Upper lobe of left lung (tissue), 6 donors: Measurements from ENCODE around the gene EHD3. TPM values are rescaled to one million over a fixed set of nuclear protein-coding genes. Genes with fewer than 3 reads are reported as not detected.

Experiments
- ATAC-seq, 2 donors: fragments of 200-7000 bp; cut with Tn5 transposase; one replicate each; pipeline ENCODE4 v1.9.1; 2022; ENCODE audit warnings: mild to moderate bottlenecking in 2 of 2, moderate library complexity in 2 of 2; ENCODE audit not compliant: low FRiP score in 2 of 2
- DNase-seq, 2 donors: peaks; one replicate each; pipeline ENCODE4 v3.0.0-alpha.2; 2019 to 2020
- H3K27ac ChIP-seq, 4 donors: fragments of 200-600 bp; sonication (generic); one replicate each; pipeline ENCODE4 v1.5.1; 2016 to 2019
- H3K27me3 ChIP-seq, 4 donors: fragments of 200-600 bp; sonication (generic); one replicate each; pipeline ENCODE4 v1.5.1; 2017 to 2019
- H3K36me3 ChIP-seq, 4 donors: fragments of 200-600 bp; sonication (generic); one replicate each; pipeline ENCODE4 v1.5.1; 2016 to 2019
- H3K4me1 ChIP-seq, 4 donors: fragments of 200-600 bp; sonication (generic); one replicate each; pipeline ENCODE4 v1.5.1; 2018 to 2019
- H3K4me3 ChIP-seq, 4 donors: fragments of 200-600 bp; sonication (generic); one replicate each; pipeline ENCODE4 v1.5.1; 2017 to 2019; ENCODE audit warnings: mild to moderate bottlenecking in 2 of 4, moderate library complexity in 1 of 4
- H3K9me3 ChIP-seq, 4 donors: fragments of 200-600 bp; sonication (generic); one replicate each; pipeline ENCODE4 v1.5.1; 2018 to 2019
- EP300 ChIP-seq, 4 donors: sonication (generic); formaldehyde crosslinking; IDR thresholded peaks; one replicate each; pipeline ENCODE4 v1.5.1; 2017; ENCODE audit warnings: antibody characterized with exemption in 4 of 4, control low read depth in 2 of 4
- POLR2A ChIP-seq, 4 donors: fragments of 450-650 bp; IDR thresholded peaks; one replicate each; pipeline ENCODE4 v1.5.1; 2016 to 2017; ENCODE audit warnings: antibody characterized with exemption in 4 of 4, mild to moderate bottlenecking in 2 of 4
- POLR2AphosphoS5 ChIP-seq, 2 donors: sonication (generic); formaldehyde crosslinking; IDR thresholded peaks; one replicate each; pipeline ENCODE4 v1.5.1; 2017; ENCODE audit warnings: antibody characterized with exemption in 2 of 2
- WGBS, 2 donors: methylation state at CpG; one replicate each; pipeline ENCODE4 v1.1.5; 2017 to 2018; 5-methylcytosine and 5-hydroxymethylcytosine counted together
- total RNA-seq, 6 donors: library from RNA; depleted of rRNA in 4 of 6; stranded (reverse); fragments of >200 nt in 4 of 6; gene quantifications; one replicate each; pipeline versions ENCODE4 v1.1.0 to v1.2.1, GENCODE V29; 2016 to 2021
- TF ChIP-seq, protein P1 (sequence below), 6 experiments: fragments of 450-650 bp in 4 of 6; fragments of 200-600 bp in 2 of 6; sonication (generic) in 2 of 6; IDR thresholded peaks; one replicate each; pipeline ENCODE4 v1.5.1; 2016 to 2019; ENCODE audit warnings: antibody characterized with exemption in 6 of 6
- donor health status: DM: no; HTN: no; CAD: no; lungs with moderate emphysema.
- donor health status: DM: no; HTN: yes; CAD: no; lungs with severe emphysema.

Gene EHD3
- total RNA-seq, 6 donors from 2014 or later, result 3.7 to 12.5 (median 7.3) TPM

- Histone ChIP-seq H3K4me3 (no peak overlapping the region), H3K27ac (no peak overlapping the region), H3K27me3 (no peaks in the 10 kb centered on the region), H3K9me3 (no peaks in the 10 kb centered on the region), H3K36me3 (no peaks in the 10 kb centered on the region), H3K4me1 (no peaks in the 10 kb centered on the region)
- ATAC-seq (no peak), DNase-seq (no peak)
- TF ChIP-seq POLR2A (IDR thresholded peaks at IDR 0.05), result no peak
- WGBS, 2 donors, result 91 to 95% methylated on average over 3 to 5 of the region's 5 CpGs
Observed at GRCh38 chr2:31202041-31202440, 31.9 kb upstream of the EHD3 start.

GRCh38 chr2:31202833-31203232 lies 31.1 kb upstream of the EHD3 start:
- Histone ChIP-seq H3K36me3 (no peaks in the 10 kb centered on the region), H3K9me3 (no peaks in the 10 kb centered on the region), H3K27me3 (no peaks in the 10 kb centered on the region), H3K4me1 (no peaks in the 10 kb centered on the region), H3K27ac (no peak overlapping the region), H3K4me3 (no peak overlapping the region)
- no peak for DNase-seq
- TF ChIP-seq POLR2AphosphoS5 (IDR thresholded peaks at IDR 0.05) (no peak), EP300 (IDR thresholded peaks at IDR 0.05) (no peak), POLR2A (IDR thresholded peaks at IDR 0.05) (no peak)
- TF ChIP-seq, protein P1, sequence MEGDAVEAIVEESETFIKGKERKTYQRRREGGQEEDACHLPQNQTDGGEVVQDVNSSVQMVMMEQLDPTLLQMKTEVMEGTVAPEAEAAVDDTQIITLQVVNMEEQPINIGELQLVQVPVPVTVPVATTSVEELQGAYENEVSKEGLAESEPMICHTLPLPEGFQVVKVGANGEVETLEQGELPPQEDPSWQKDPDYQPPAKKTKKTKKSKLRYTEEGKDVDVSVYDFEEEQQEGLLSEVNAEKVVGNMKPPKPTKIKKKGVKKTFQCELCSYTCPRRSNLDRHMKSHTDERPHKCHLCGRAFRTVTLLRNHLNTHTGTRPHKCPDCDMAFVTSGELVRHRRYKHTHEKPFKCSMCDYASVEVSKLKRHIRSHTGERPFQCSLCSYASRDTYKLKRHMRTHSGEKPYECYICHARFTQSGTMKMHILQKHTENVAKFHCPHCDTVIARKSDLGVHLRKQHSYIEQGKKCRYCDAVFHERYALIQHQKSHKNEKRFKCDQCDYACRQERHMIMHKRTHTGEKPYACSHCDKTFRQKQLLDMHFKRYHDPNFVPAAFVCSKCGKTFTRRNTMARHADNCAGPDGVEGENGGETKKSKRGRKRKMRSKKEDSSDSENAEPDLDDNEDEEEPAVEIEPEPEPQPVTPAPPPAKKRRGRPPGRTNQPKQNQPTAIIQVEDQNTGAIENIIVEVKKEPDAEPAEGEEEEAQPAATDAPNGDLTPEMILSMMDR (IDR thresholded peaks at IDR 0.05), result no peak
- WGBS, 2 donors, result 87 to 88% methylated on average over 5 of the region's 5 CpGs
- ATAC-seq, result no peak

GRCh38 chr2:31203916-31204315 lies 30.0 kb upstream of the EHD3 start:
- H3K36me3 ChIP-seq, result no peaks in the 10 kb centered on the region
- H3K9me3 ChIP-seq, result no peaks in the 10 kb centered on the region
- no peak overlapping the region for H3K27ac ChIP-seq
- ATAC-seq, result no peak
- no peak for DNase-seq
- no peak overlapping the region for H3K4me3 ChIP-seq
- H3K4me1 ChIP-seq, result peaks cover 0 to 4% (median 0%) of the 10 kb centered on the region in 4 donors
- TF ChIP-seq, protein P1 (IDR thresholded peaks at IDR 0.05), result no peak
- TF ChIP-seq POLR2AphosphoS5 (IDR thresholded peaks at IDR 0.05) (no peak), POLR2A (IDR thresholded peaks at IDR 0.05) (no peak), EP300 (IDR thresholded peaks at IDR 0.05) (no peak)
- H3K27me3 ChIP-seq, result no peaks in the 10 kb centered on the region

GRCh38 chr2:31204783-31205182 lies 29.2 kb upstream of the EHD3 start:
- no peaks in the 10 kb centered on the region for H3K9me3 ChIP-seq
- WGBS, 2 donors, result 70 to 96% methylated on average over 6 of the region's 6 CpGs
- peaks cover 0 to 4% (median 0%) of the 10 kb centered on the region in 4 donors for H3K4me1 ChIP-seq
- H3K4me3 ChIP-seq, result no peak overlapping the region
- no peak for ATAC-seq
- no peak overlapping the region for H3K27ac ChIP-seq
- no peaks in the 10 kb centered on the region for H3K36me3 ChIP-seq
- H3K27me3 ChIP-seq, result no peaks in the 10 kb centered on the region
- no peak for DNase-seq
- TF ChIP-seq, protein P1 (IDR thresholded peaks at IDR 0.05), result no peak
- TF ChIP-seq POLR2AphosphoS5 (IDR thresholded peaks at IDR 0.05), result no peak
- TF ChIP-seq POLR2A (IDR thresholded peaks at IDR 0.05), result no peak
- no peak for TF ChIP-seq EP300 (IDR thresholded peaks at IDR 0.05)

GRCh38 chr2:31205186-31205585 lies 28.8 kb upstream of the EHD3 start:
- Histone ChIP-seq H3K36me3 (no peaks in the 10 kb centered on the region), H3K9me3 (no peaks in the 10 kb centered on the region), H3K4me1 (peaks cover 0 to 4% (median 0%) of the 10 kb centered on the region in 4 donors), H3K4me3 (no peak overlapping the region), H3K27ac (no peak overlapping the region), H3K27me3 (no peaks in the 10 kb centered on the region)
- WGBS, 2 donors, result 67 to 78% methylated on average over 3 to 9 of the region's 9 CpGs
- ATAC-seq (no peak), DNase-seq (no peak)
- TF ChIP-seq, protein P1 (IDR thresholded peaks at IDR 0.05), result no peak
- TF ChIP-seq POLR2A (IDR thresholded peaks at IDR 0.05) (no peak), EP300 (IDR thresholded peaks at IDR 0.05) (no peak), POLR2AphosphoS5 (IDR thresholded peaks at IDR 0.05) (no peak)
